Epithelial cell of alveolus of lung (primary cell): Measurements from ENCODE around the gene PLK3. TPM values are rescaled to one million over a fixed set of nuclear protein-coding genes. Genes with fewer than 3 reads are reported as not detected.

Experiments
- total RNA-seq: library from RNA; depleted of rRNA; stranded (reverse); fragments of >200 nt; gene quantifications from 2 replicates; pipeline ENCODE4 v1.2.1, GENCODE V29; 2015

Gene PLK3
- 13.1 and 32.3 TPM in 2 replicates for total RNA-seq

DNA sequence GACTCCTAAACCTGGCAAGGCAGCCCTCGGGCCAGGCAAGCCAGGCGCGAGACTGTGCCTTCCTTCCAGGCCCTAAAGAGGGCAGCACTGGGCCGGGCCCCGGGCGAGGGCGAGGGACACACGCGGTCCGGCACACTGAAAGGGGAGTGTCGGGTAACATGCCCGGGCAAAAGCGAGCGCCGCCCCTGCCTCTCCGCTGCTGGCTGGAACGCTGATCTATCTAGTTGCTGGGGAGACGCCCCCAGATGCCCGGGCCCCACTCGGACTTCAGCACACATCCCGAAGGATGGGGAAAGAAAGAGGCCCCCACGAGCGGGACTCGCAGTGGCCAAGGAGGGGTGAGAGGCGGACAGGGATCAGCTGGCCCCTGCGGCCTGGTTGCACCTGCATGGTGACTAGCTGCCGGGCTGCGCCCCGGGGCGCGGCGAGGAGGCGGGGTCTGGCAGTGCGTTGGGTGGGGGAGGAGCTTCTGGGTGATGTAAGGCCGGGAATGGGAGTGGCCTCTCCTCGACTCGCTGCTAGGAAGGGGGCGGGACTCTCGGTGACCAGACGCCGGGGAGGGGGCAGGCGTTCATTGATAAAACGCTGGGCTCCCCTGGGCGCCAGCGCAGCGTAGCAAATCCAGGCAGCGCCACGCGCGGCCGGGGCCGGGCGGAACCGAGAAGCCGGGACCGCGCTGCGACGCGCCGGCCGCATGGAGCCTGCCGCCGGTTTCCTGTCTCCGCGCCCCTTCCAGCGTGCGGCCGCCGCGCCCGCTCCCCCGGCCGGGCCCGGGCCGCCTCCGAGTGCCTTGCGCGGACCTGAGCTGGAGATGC is at the start of gene PLK3:
TSS of gene PLK3 (plus strand) at position 608 of the 815 bp plus-strand sequence. CDS start at position 695, 87 bp downstream.

DNA sequence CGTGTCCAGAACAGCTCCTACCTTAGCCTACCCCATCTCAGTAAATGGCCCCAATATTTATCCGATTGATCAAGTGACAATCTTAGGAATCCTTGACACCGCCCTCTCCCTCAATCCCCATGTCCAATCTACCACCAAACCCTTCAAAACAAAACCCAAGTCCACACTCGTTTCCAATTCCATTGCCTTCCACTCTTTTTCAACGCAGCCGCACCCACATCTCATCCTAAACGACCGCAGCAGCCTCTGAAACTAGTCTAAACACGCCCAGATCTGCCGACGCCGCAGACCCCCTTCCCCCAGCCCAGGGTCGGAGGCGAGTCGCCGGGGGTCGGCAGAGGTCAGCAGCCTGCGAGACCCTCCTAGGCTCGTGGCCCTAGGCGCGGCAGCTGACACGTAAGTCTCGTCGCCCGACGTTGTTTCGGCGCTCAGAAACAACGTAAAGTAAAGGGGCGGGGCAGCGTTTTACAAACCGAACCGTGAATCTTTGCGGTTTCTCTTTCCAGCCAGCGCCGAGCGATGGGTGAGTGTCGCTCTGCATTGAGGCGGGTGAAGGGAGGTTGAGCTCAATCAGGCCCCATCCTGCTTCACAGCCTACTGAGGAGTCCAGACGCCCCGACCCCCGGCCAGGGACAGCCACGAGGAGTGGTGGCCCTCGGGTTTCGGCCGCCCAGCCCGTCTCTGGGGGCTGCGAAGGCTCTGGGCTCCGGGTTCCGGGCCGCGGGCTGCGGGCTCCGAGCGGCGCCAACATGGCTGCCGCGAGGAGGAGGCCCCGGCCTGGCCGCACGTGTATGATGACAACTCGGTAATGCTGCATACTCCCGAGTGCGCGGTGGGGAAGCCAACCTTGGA is 24.9 kb upstream of the PLK3 start, which contains the start of gene RPS8:
TSS of gene RPS8 (plus strand) at position 463 of the 852 bp plus-strand sequence. CDS start at position 520, 57 bp downstream.

DNA sequence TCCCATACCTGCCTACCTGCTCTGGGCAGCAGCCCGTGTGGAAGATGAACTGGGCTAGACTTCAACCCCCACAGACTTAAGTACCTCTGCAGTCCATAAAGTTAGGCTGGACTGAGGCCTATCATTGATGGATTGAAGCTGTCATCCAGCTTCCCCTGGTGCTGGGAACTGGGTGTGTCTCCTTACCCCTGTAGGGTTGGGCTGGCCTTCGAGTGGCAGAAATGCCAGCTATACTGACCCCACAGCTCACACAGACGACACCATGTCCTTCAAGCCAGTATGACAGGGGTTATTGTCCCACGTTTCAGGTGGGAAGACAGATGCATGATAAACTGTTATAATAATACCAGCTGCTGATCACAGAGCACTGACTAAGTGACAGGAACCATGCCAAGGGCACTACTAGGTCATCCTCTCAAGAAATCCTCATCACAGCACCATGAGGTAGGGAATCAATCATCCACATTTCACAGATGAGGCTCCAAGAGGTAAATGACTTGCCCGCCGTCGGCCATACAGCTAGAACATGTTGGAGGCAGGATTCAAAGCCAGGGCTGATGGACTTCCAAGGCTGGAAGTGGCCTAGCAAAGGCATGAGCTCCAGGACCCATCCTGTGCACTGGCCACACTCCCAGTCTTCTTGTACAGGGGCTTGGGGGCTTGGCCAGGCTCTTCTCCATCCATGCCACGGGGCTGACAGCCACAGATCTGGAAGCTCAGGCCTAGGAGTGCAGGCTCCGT is 11.9 kb upstream of the PLK3 start, which contains the start of gene BEST4:
TSS of gene BEST4 (minus strand) at position 51 of the 741 bp plus-strand sequence. CDS start 465 bp downstream, outside the sequence.

DNA sequence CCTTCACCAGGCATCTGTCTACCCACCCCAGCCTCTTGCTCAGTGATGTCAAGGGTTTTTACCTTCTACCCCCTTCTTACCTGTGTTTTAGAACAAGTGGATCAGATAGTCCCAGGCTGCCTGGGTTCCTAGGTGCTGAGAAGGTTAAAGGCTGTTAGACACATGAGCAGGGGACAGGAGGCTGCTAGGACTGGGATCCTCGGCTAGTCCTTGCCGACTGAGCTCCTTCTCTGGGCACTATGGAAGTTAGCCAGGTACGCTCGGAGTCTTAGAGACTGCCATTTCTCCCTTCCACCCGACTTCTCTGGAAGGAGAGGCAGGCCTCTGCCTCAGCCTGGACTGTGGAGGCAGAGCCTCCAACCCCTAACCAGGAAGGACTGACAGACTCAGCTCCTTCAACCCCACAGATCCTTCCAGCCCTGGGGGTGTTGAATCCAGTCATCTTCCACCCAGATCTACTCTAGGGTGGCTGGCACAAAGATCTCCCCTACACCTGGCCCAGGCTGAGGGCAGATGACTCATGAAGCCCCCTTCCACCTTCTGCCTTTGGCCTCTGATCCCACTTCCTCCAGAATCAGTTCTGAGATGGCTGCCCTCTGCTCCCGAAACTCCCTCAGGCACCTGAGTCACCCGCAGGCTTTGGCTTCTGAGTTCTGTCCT is 6.7 kb downstream of the PLK3 start, which contains the start of gene DYNLT4:
TSS of gene DYNLT4 (minus strand) at position 648 of the 660 bp plus-strand sequence. CDS start 683 bp downstream, outside the sequence.

DNA sequence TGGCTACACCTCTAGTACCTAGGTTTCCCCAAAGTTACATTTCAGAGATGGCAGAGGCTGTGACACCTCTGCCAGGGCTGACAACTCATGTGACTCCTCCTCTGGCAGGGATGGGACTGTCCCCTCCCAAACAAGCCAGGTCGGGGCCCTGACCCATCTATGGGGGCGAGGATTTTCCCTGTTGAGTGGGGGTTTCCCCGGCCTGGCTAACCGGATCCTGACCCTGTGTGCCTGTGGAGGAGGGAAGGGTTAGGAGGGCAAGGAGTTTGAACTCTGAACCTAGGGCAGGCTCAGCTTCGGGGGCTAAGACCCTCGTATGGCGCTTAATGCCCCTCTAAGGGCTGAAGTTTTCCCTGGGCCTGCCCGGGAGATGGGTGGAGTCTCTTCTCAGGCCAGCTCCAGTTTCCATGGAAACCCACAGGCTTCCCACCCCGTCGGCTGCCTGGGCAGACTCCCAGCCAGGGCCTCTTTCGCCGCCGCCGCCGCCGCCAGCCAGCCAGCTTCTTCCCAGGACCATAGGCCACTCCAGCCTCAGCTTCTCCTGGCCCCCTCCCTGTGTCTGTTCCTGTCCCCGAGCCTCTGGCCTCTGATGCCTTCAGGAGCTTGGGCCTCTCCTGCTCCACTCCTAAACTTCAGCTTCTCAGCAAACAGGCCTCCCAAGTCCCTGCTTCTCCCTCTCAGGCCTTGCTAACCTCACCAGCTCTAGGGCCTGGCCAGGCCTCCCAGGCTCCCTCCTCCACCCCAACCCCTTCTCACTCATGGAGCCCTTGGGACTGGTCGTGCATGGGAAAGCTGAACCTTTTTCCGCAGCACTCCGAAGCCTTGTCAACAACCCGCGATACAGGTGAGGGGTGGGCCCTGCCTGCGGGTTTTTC is 8.1 kb downstream of the PLK3 start, which contains the start of gene BTBD19:
TSS of gene BTBD19 (plus strand) at position 461 of the 875 bp plus-strand sequence. CDS start at position 759, 298 bp downstream.

GRCh38 chr1:44842862-44843655 is 42.9 kb downstream of the PLK3 start, which contains the start of gene PTCH2:
Gene PTCH2 (minus strand): TSS chr1:44843253. CDS start chr1:44842932, 321 bp downstream.

Other genes starting within 250 kb of the PLK3 start
- gene TMEM53, start 125.9 kb upstream of the PLK3 start, total RNA-seq = 7.9 and 17.6 TPM in 2 replicates
- 1.2 TPM in 1 of 2 replicates, not detected in the other for gene ARMH1, start 125.7 kb upstream of the PLK3 start, total RNA-seq
- not detected in 2 replicates for gene RNU5D-1, start 69.2 kb upstream of the PLK3 start, total RNA-seq
- 19.3 and 40.6 TPM in 2 replicates for gene KIF2C, start 60.5 kb upstream of the PLK3 start, total RNA-seq
- gene RPS8, start 24.8 kb upstream of the PLK3 start, total RNA-seq = 2,664 and 4,024 TPM in 2 replicates
- gene BEST4, start 12.2 kb upstream of the PLK3 start, total RNA-seq = not detected in 2 replicates
- gene DYNLT4, start 7.0 kb downstream of the PLK3 start, total RNA-seq = not detected in 2 replicates
- 4.9 and 11.3 TPM in 2 replicates for gene BTBD19, start 8.1 kb downstream of the PLK3 start, total RNA-seq
- 0.13 TPM in 1 of 2 replicates, not detected in the other for gene PTCH2, start 42.9 kb downstream of the PLK3 start, total RNA-seq
- gene EIF2B3, start 186.2 kb downstream of the PLK3 start, total RNA-seq = 15.6 and 28.7 TPM in 2 replicates
- 21.2 and 26.6 TPM in 2 replicates for gene HECTD3, start 210.9 kb downstream of the PLK3 start, total RNA-seq
- 92.5 and 128 TPM in 2 replicates for gene UROD, start 211.9 kb downstream of the PLK3 start, total RNA-seq